Measurements from ENCODE around the gene TEAD4.

DNA sequence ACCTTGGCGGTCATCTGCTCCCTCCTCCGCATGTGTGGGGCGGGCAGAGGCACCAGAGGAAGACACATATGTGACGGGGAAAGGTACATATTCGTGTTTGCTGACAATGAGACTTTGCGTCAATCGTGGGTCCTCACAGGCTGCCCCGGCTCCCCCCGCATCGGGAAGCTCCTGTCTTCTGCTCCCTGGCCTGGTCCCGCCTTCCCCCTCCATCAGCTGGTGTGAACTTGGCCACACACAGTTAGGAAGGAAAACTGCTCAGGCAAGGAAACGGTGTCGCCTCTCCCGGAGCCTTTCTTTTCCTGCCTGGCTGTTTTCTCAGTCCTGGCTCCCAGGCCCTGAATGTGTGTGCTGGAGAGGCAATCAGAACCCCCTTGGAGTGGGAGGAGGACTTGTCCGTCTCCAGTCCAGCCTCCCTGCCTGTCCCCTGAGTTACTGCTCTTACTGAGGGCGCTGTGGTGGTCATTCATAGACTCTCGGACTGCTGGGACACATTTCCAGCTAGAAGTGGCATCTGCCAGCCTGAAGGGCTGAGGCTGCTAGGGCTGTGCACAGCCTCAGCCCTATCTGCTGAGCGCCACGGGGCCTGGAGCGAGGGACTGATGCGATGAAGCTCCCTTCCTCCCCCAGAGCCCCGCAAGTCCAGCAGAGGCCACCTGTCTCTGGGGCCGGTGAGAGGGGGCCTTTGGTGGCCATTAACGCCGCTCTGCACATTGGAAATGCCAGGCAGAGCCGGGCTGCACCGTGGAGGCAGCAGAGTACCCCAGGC lies 73.8 kb downstream of the TEAD4 start:
- TF ChIP-seq POLR2AphosphoS5 (IDR thresholded peaks at IDR 0.05; ENCODE audit: low read depth, low read length) (no peak), POLR2A (IDR thresholded peaks at IDR 0.05; ENCODE audit: low read depth, low read length) (no peak)

All from GM12892 (cell line).